Astrocyte of the cerebellum (primary cell): ENCODE data around the gene PIK3R2.
A peak's percentile ranks its signal among the peaks of the same experiment; 100 is the strongest.

ENCODE experiments used
- DNase-seq: peaks from one replicate; pipeline ENCODE4 v3.0.0-alpha.2; 2011; ENCODE audit warnings: low read depth
- H3K4me3 ChIP-seq: 2 replicates; pipeline ENCODE4 v1.5.1; 2011; ENCODE audit warnings: mild to moderate bottlenecking, low read depth, low read length, moderate library complexity
- in situ Hi-C: cut with HindIII; loops from 2 replicates; pipeline ENCODE4 v1.10.0; 2017; ENCODE audit warnings: low sequenced_read_pairs
- TF ChIP-seq, protein P1 (sequence below): IDR thresholded peaks from 2 replicates; pipeline ENCODE4 v1.5.1; 2012; ENCODE audit warnings: low read length, low read depth, moderate library complexity, mild to moderate bottlenecking; ENCODE audit errors: missing control alignments

PIK3R2 gene

DNA sequence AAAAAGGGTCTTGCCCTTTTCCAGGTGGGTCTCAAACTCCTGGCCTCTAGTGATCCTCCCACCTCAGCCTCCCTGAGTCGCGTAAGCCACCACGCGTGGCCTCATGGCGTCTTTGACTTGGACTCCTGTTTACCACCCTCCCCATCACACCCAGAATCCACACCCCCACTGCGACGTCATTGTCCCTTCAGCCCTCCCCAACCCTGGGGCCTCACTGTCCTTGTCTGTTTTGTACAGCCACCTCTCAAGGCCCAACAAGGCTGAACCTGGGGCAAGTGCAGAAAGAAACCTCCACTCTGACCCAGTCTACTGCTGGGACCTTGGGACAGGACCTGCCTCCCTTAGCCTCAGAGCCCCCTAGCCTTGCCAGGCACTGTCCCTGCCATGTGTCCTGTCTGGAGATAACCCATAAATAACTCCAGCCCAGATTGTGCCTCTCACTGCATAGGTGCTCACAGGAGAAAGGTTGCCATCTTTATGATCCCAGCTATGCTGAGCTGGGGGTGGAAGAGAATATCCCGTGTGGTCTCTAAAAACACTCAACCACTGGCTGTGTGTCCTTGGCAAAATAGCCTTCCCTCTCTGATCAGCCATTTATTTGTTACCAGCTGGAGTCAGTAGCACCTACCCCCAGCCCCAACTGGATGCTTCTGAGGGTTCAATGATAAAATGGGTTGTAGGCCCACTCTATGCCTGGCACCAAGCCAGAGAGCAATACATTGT, 18.8 kb downstream of the PIK3R2 start:
- TF ChIP-seq, protein P1, sequence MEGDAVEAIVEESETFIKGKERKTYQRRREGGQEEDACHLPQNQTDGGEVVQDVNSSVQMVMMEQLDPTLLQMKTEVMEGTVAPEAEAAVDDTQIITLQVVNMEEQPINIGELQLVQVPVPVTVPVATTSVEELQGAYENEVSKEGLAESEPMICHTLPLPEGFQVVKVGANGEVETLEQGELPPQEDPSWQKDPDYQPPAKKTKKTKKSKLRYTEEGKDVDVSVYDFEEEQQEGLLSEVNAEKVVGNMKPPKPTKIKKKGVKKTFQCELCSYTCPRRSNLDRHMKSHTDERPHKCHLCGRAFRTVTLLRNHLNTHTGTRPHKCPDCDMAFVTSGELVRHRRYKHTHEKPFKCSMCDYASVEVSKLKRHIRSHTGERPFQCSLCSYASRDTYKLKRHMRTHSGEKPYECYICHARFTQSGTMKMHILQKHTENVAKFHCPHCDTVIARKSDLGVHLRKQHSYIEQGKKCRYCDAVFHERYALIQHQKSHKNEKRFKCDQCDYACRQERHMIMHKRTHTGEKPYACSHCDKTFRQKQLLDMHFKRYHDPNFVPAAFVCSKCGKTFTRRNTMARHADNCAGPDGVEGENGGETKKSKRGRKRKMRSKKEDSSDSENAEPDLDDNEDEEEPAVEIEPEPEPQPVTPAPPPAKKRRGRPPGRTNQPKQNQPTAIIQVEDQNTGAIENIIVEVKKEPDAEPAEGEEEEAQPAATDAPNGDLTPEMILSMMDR = no peak
- no peak overlapping the region for H3K4me3 ChIP-seq
- in situ Hi-C loops = no loop called here
- no peak for DNase-seq

DNA sequence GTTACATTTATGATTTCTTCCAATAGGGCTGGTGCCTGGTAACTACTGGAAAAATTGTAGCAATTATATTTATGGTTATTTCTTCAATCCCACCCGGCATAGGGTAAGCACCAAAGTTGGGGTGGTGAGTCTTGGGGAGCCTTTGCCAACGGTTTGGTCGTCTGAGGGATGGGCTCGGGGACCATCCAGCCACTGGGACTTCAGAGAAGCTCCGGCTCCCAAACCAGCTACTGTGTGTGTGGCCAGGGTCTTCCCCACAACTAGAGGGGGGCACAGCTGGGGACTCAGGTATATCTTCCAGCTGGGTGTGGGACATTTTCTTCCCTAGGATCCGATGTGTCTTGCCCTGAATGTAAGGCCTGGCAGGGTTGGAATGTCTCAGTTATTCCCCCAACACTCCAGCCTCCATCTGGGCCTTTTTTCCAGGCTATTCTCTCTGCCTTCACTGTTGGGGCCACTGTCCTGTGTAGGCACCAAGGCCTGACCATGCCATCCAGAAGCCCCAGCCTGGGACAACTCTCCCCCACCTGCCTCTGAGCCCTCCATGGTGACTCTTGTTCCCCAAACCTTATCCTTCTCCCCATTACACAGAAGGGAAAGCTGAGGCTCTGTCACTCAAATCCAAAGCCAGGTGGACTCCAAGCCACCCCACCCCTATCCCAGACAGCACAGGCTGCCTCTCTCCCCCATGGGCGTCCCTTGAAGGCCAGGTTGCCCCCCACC, 19.5 kb downstream of the PIK3R2 start:
- DNase-seq = no peak
- H3K4me3 ChIP-seq = no peak overlapping the region
- in situ Hi-C loops = no loop called here

DNA sequence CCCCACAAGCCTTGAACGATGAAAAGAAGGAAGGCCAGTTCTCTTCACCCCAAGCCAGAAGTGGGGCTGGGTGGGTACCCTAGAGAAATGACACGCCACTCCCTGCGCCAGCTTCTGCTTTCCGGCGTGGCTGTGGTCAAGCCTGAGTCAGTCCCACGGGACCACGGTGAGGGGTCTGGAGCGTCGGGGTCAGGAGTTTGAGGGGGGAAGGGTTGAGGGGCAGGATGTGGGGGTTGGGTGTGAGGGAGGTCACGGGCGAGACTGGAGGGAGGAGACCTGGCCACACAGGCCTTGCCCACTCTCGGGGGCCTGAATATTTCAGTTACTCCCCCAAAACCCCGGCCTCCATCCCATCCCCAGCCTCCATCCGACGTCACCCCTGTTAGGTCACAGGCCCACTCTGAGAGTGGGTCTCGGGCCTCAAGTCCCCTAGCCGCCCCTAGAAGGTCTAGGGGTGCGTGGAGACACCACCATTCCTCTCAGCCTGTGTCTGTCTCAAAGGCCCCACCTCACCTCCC, 20.1 kb downstream of the PIK3R2 start:
- TF ChIP-seq, protein P1 = no peak
- no peak for DNase-seq
- in situ Hi-C loops = no loop called here
- H3K4me3 ChIP-seq = peak overlapping the region; percentile 47

More for the DNA sequence above, 19.5 kb downstream of the PIK3R2 start:
- TF ChIP-seq, protein P1 = no peak

DNA sequence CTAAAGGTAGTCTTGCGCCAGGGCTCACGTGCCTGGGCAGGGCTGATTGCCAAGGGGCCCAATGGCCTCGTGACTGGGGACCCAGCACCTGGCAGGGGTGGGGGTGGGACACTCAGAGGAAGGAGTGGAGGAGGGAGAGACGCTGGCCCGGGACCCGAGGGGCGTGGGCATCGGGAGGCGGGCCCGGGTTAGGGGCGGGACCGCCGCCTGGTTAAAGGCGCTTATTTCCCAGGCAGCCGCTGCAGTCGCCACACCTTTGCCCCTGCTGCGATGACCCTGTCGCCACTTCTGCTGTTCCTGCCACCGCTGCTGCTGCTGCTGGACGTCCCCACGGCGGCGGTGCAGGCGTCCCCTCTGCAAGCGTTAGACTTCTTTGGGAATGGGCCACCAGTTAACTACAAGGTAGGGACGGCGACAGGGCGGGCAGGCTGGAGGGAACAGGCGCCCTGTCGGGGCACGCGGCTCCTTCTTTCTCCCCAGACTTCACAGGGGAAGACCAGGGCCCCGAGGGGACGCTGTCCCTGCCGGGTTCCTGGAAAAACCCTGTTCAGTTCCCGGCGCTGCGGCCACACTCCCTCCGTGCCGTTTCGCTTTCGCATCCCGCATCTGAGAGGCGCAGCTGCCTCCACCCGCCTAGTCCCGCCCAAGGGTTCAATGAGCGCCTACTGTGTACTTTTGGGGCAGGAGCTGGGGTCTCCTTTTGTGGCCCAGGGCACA, 20.8 kb downstream of the PIK3R2 start, which contains the start of gene IFI30:
TSS of gene IFI30 (plus strand) at position 242 of the 717 bp plus-strand sequence. CDS start at position 271, 29 bp downstream.
- no peak for DNase-seq
- in situ Hi-C loops = no loop called here
- TF ChIP-seq, protein P1 = no peak
- peak within 1 kb of the TSS; percentile 47 for H3K4me3 ChIP-seq

DNA sequence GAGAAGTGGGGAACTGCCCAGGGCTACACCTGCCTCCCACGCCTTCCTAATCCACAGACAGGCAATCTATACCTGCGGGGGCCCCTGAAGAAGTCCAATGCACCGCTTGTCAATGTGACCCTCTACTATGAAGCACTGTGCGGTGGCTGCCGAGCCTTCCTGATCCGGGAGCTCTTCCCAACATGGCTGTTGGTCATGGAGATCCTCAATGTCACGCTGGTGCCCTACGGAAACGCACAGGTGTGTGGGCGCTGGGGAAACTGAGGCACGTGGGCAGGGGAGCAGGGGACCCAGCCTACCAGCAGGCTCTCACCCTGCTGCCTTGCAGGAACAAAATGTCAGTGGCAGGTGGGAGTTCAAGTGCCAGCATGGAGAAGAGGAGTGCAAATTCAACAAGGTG, 22.0 kb downstream of the PIK3R2 start:
- DNase-seq = no peak
- TF ChIP-seq, protein P1 = no peak
- no peak overlapping the region for H3K4me3 ChIP-seq
- in situ Hi-C loops = no loop called here

DNA sequence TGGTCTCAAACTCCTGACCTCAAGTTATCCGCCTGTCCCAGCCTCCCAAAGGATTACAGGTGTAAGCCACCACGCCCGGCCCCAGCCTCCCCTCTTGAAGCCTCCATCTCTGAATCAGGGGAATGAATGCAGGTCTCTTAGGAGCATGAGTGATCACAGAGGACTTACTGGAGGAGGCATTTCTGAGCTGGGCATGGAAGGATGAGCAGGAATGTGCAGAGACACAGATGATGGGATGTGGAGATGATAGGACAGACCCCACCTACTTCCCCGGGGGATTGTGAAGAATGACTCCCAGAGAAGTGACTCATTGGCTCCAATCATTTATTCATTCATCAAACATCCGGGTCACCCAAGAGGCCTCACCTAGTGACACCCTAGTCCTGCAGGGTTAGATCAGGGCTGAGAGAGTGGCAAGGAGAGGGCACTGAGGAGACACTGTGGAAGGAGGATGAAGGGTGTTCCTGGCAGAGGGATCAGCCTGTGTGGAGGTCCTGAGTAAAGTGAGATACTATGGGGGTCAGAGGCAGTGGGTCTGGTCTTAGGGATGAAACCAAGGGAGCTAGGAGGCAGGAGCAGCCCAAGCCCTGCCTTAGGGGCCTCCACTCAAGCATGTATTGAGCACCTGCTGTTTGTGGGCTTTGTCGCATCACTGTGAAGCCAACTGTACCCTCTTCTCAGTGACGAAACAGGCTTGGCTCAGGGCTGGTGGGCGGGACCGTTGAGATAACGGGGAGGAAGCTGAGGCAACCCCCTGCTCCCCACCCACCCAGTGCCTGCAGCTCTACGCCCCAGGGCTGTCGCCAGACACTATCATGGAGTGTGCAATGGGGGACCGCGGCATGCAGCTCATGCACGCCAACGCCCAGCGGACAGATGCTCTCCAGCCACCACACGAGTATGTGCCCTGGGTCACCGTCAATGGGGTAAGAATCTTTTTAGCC, 23.7 kb downstream of the PIK3R2 start:
- TF ChIP-seq, protein P1 = no peak
- in situ Hi-C loops = no loop called here
- DNase-seq = no peak
- H3K4me3 ChIP-seq = no peak overlapping the region
